HEK293 (cell line): Measurements from ENCODE around the gene CFAP57.

Source experiments
- HOXA7 ChIP-seq: sonication (generic); formaldehyde crosslinking; IDR thresholded peaks from 2 replicates; pipeline ENCODE4 v1.8.1; 2022; ENCODE audit warnings: missing genetic modification reagents, borderline replicate concordance
- KLF16 ChIP-seq: fragments of 450-650 bp; formaldehyde crosslinking; IDR thresholded peaks from 2 replicates; pipeline ENCODE4 v1.5.1; 2017; ENCODE audit warnings: missing biosample characterization, missing genetic modification characterization
- SCRT2 ChIP-seq: fragments of 450-650 bp; formaldehyde crosslinking; IDR thresholded peaks from 2 replicates; pipeline ENCODE4 v1.5.1; 2016; ENCODE audit warnings: missing biosample characterization, missing genetic modification characterization
- ZNF112 ChIP-seq: fragments of 450-650 bp; formaldehyde crosslinking; IDR thresholded peaks from 2 replicates; pipeline ENCODE4 v1.5.0; 2017; ENCODE audit warnings: missing biosample characterization, missing genetic modification characterization
- TF ChIP-seq, protein P1 (sequence below): fragments of 450-650 bp; formaldehyde crosslinking; IDR thresholded peaks from 2 replicates; pipeline ENCODE4 v1.5.1; 2016; ENCODE audit warnings: missing biosample characterization, missing genetic modification characterization
- TF ChIP-seq, protein P2 (sequence below): fragments of 450-650 bp; formaldehyde crosslinking; IDR thresholded peaks from 2 replicates; pipeline ENCODE4 v1.5.1; 2016; ENCODE audit warnings: missing biosample characterization, missing genetic modification characterization

DNA sequence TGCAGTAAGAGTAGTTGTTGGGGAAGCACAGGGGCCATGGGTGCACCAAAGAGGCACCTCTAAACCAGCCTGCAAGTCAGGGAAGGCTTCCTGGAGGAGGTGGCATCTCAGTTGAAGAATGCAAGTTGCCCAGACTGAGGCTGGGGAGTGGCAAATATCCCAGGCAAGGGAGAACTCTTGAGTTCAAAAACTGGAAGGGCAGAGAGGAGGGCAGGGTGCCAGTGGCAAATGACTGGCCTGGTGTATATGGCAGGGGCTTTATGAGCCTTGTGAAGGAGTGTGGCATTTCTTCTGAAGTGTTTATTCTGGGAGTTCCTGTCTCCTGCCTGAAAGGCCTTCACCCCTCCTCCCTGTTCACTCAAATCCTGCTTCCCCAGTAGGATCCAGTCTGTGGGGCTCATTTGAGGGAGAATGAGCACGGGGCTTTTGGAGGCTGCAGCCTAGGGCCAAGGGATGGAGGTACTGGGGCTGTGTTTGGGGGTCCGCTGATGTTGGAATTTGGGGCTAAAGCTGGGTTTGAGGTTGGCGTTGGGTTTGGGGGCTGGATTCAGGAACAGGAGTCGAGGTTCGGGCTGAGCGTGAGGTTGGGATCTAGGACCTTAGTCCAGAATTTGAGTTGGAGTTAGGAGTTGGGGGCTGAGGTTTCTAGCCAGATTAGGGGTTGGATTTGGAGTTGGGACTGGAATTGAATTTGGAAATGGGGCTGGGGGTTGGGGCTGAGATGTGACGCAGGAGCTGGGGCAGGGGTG is 97.7 kb downstream of the CFAP57 start, which contains the start of gene TMEM125:
- TF ChIP-seq SCRT2 (tag by site-specific recombination) (no peak), HOXA7 (CRISPR knock-in tag) (no peak), ZNF112 (tag by site-specific recombination) (no peak), KLF16 (tag by site-specific recombination) (no peak)
- TF ChIP-seq, protein P1, sequence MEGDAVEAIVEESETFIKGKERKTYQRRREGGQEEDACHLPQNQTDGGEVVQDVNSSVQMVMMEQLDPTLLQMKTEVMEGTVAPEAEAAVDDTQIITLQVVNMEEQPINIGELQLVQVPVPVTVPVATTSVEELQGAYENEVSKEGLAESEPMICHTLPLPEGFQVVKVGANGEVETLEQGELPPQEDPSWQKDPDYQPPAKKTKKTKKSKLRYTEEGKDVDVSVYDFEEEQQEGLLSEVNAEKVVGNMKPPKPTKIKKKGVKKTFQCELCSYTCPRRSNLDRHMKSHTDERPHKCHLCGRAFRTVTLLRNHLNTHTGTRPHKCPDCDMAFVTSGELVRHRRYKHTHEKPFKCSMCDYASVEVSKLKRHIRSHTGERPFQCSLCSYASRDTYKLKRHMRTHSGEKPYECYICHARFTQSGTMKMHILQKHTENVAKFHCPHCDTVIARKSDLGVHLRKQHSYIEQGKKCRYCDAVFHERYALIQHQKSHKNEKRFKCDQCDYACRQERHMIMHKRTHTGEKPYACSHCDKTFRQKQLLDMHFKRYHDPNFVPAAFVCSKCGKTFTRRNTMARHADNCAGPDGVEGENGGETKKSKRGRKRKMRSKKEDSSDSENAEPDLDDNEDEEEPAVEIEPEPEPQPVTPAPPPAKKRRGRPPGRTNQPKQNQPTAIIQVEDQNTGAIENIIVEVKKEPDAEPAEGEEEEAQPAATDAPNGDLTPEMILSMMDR: no peak
- TF ChIP-seq, protein P2, sequence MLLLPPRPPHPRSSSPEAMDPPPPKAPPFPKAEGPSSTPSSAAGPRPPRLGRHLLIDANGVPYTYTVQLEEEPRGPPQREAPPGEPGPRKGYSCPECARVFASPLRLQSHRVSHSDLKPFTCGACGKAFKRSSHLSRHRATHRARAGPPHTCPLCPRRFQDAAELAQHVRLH (tag by site-specific recombination): no peak
